ENCODE results near the gene ZFP36L1. TPM values are rescaled to one million over a fixed set of nuclear protein-coding genes. Genes with fewer than 3 reads are reported as not detected.
"Not testable (repeated sequence)": the region's sequence is repeated elsewhere in the genome, so short reads cannot be mapped to it uniquely, and the experiment has no call there.

Gene ZFP36L1
- total RNA-seq, 6 experiments from 2014 or later = 135 to 161 (median 144) TPM

- Mint-ChIP-seq H3K9me3 (no peaks in the 10 kb centered on the region), H3K4me3 (no peak overlapping the region), H3K27ac (no peak overlapping the region), H3K36me3 (ENCODE audit: low read depth) (no peaks in the 10 kb centered on the region), H3K4me1 (ENCODE audit: low read depth) (peaks cover 13% of the 10 kb centered on the region), H3K27me3 (ENCODE audit: insufficient read depth) (no peaks in the 10 kb centered on the region; the same call in 1 of the 2 replicates)
- DNase-seq = no peak
- no peak for TF ChIP-seq CTCF (IDR thresholded peaks at IDR 0.05)
These were observed 25.6 kb downstream of the ZFP36L1 start for GRCh38 chr14:68767248-68767645.

GRCh38 chr14:68766299-68767247, 26.3 kb downstream of the ZFP36L1 start:
- peaks cover 13% of the 10 kb centered on the region for H3K4me1 Mint-ChIP-seq (ENCODE audit: low read depth)
- no peak overlapping the region for H3K27ac Mint-ChIP-seq
- no peak for DNase-seq
- no peaks in the 10 kb centered on the region for H3K36me3 Mint-ChIP-seq (ENCODE audit: low read depth)
- H3K9me3 Mint-ChIP-seq = no peaks in the 10 kb centered on the region
- TF ChIP-seq CTCF (IDR thresholded peaks at IDR 0.05) = no peak
- no peaks in the 10 kb centered on the region; the same call in 1 of the 2 replicates for H3K27me3 Mint-ChIP-seq (ENCODE audit: insufficient read depth)
- no peak overlapping the region for H3K4me3 Mint-ChIP-seq

- not testable (repeated sequence) for H3K27ac Mint-ChIP-seq; H3K36me3 Mint-ChIP-seq (ENCODE audit: low read depth); H3K9me3 Mint-ChIP-seq; DNase-seq; H3K27me3 Mint-ChIP-seq (ENCODE audit: insufficient read depth); H3K4me3 Mint-ChIP-seq
- peaks cover 13% of the 10 kb centered on the region for H3K4me1 Mint-ChIP-seq (ENCODE audit: low read depth)
These were observed 29.0 kb downstream of the ZFP36L1 start for GRCh38 chr14:68763843-68764242.

- Mint-ChIP-seq H3K36me3 (ENCODE audit: low read depth) (no peaks in the 10 kb centered on the region), H3K27ac (peak overlapping the region; percentile 10), H3K27me3 (ENCODE audit: insufficient read depth) (no peaks in the 10 kb centered on the region; the same call in 1 of the 2 replicates), H3K4me3 (no peak overlapping the region), H3K4me1 (ENCODE audit: low read depth) (peaks cover 13% of the 10 kb centered on the region), H3K9me3 (no peaks in the 10 kb centered on the region)
- TF ChIP-seq CTCF (IDR thresholded peaks at IDR 0.05) = no peak
- DNase-seq = peak; percentile 16
These were observed 29.7 kb downstream of the ZFP36L1 start for GRCh38 chr14:68762953-68763764.

- H3K27me3 Mint-ChIP-seq (ENCODE audit: insufficient read depth) = no peaks in the 10 kb centered on the region; the same call in 1 of the 2 replicates
- peaks cover 14% of the 10 kb centered on the region for H3K4me1 Mint-ChIP-seq (ENCODE audit: low read depth)
- no peak for DNase-seq
- H3K27ac Mint-ChIP-seq = no peak overlapping the region
- H3K9me3 Mint-ChIP-seq = no peaks in the 10 kb centered on the region
- H3K4me3 Mint-ChIP-seq = no peak overlapping the region
- no peak for TF ChIP-seq CTCF (IDR thresholded peaks at IDR 0.05)
- no peaks in the 10 kb centered on the region for H3K36me3 Mint-ChIP-seq (ENCODE audit: low read depth)
These were observed 31.5 kb downstream of the ZFP36L1 start for GRCh38 chr14:68761391-68761790.

All from HFFc6 (cell line).